HG03575 (cell line): Measurements from ENCODE around the gene RNF150.
"Not testable (repeated sequence)": the region's sequence is repeated elsewhere in the genome, so short reads cannot be mapped to it uniquely, and the experiment has no call there.

ENCODE experiments used
- ATAC-seq: cut with Tn5 transposase; IDR thresholded peaks from one replicate; pipeline ENCODE4 v1.9.1; 2021; ENCODE audit not compliant: unreplicated experiment, insufficient number of reproducible peaks, low FRiP score; ENCODE audit errors: extremely low read depth

The RNF150 gene

GRCh38 chr4:140856621-140857062 lies 276.6 kb downstream of the RNF150 start:
- ATAC-seq: no peak

GRCh38 chr4:140854168-140854567 lies 279.1 kb downstream of the RNF150 start:
- ATAC-seq: no peak

- no peak for ATAC-seq
Observed at GRCh38 chr4:140851804-140852203, 281.5 kb downstream of the RNF150 start.

GRCh38 chr4:140851032-140851636 lies 282.1 kb downstream of the RNF150 start:
- ATAC-seq: no peak

- ATAC-seq: no peak
Observed at GRCh38 chr4:140849526-140849925, 283.7 kb downstream of the RNF150 start.

- ATAC-seq: no peak
Observed at GRCh38 chr4:140846736-140847135, 286.5 kb downstream of the RNF150 start.

GRCh38 chr4:140844061-140844460 lies 289.2 kb downstream of the RNF150 start:
- no peak for ATAC-seq

- no peak for ATAC-seq
Observed at GRCh38 chr4:140841186-140841585, 292.1 kb downstream of the RNF150 start.

GRCh38 chr4:140839888-140840790 lies 293.1 kb downstream of the RNF150 start:
- ATAC-seq: no peak

GRCh38 chr4:140839406-140839805 lies 293.9 kb downstream of the RNF150 start:
- ATAC-seq: no peak

- ATAC-seq: no peak
Observed at GRCh38 chr4:140837736-140838135, 295.5 kb downstream of the RNF150 start.

- no peak for ATAC-seq
Observed at GRCh38 chr4:140834839-140835495, 298.3 kb downstream of the RNF150 start.

GRCh38 chr4:140833280-140833679 lies 300.0 kb downstream of the RNF150 start:
- ATAC-seq: no peak

GRCh38 chr4:140829825-140830224 lies 303.4 kb downstream of the RNF150 start:
- ATAC-seq: peak; percentile 85

GRCh38 chr4:140826701-140827027 lies 306.6 kb downstream of the RNF150 start:
- ATAC-seq: no peak

GRCh38 chr4:140820520-140820919 lies 312.7 kb downstream of the RNF150 start:
- not testable (repeated sequence) for ATAC-seq

- no peak for ATAC-seq
Observed at GRCh38 chr4:140819610-140820009, 313.7 kb downstream of the RNF150 start.

- ATAC-seq: no peak
Observed at GRCh38 chr4:140818433-140818832, 314.8 kb downstream of the RNF150 start.

- ATAC-seq: no peak
Observed at GRCh38 chr4:140816806-140817510, 316.3 kb downstream of the RNF150 start.
